Activated gamma-delta T cell (primary cell): ENCODE results near the gene ENOX2.

ENCODE experiments used
- DNase-seq: peaks from one replicate; lab custom pipeline; 2025; lab: John Stamatoyannopoulos, UW

The ENOX2 gene

DNA sequence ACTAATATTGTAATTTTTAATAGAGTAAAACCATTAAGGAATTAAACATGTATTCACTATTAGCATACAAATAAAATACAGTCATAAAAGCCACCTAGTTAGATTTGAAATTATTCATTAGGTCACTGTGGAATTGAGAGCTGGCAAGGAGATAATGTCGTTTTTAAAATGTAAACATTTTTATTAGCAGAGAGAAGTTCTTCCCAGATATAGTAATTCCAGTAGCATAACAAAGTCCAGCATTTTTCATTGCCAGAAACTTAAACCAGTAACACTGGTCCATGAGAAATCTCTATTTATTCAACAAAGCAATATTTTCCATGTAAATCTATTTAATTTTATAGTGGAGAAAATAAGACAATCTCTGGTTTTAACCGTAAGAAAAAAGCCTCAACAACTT lies 17.5 kb downstream of the ENOX2 start:
- DNase-seq: no peak

GRCh38 chrX:130884627-130885026 lies 18.4 kb downstream of the ENOX2 start:
- DNase-seq: no peak

GRCh38 chrX:130879869-130880268 lies 23.1 kb downstream of the ENOX2 start:
- no peak for DNase-seq

DNA sequence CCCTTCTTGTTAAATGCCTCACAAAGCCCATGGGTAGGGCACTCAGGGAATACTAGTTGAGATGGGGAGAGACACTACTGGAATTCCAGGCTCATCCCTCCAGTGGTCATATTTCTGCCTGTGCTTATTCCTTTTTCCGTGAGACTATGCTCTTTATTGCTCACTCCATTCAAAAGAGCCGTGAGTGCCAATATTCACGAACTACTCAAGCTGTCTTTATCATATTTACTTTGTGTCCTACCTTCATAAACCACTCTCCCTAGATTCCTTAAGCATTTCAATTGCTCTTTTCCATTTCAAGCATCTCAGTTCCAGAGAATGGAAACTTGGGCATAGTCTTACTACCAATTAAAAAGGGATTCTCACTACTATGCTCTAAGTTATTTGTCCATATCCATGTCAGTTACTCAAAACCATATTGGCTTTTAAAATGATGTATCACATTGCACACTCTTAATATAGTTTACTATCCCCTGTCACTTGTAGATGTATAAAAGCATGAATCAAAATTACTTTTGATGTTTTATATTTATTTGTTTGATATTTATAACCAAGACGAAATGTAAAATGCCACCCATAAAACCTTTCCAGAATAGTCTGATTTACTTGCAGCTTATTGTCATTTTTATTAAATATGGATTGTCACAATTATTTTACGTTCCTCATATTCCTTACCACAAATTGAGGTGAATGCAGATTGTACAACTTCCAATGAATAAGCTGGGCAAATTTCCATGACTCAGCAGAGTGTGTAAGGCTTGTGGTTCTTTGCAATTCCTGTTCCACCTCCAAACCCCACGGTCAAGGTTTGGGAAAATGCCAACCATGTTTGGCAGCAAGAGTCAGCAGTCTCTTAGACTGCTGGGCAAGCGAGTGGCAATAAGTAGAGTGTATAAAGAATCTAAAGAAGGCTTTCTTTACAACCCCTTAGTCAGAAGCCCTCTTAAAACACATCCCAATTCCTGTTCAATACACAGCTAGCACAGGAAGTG lies 24.4 kb downstream of the ENOX2 start:
- DNase-seq: no peak

- no peak for DNase-seq
These were observed 25.1 kb downstream of the ENOX2 start for GRCh38 chrX:130877892-130878341.

- DNase-seq: no peak
These were observed 26.8 kb downstream of the ENOX2 start for GRCh38 chrX:130876226-130876625.

DNA sequence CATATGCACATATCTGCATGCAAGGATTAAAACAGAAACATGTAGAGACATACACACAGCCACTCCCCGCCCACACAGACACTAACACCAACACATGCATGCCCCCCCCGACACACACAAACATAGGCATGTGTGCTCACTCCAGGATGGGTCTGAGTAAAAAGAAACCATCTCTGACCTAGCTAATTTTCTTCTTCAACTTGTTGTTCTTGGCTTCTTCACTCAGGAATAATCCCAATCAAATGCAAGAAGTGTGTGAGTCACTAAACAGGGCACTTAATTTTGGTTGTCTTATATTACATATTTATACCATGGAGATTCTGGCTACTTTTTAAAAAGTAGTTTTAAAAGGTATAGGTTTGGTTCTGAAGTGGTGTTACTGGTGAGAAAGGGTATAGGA lies 28.3 kb downstream of the ENOX2 start:
- no peak for DNase-seq

GRCh38 chrX:130869239-130869638 lies 33.8 kb downstream of the ENOX2 start:
- no peak for DNase-seq

GRCh38 chrX:130861462-130861861 lies 41.5 kb downstream of the ENOX2 start:
- no peak for DNase-seq

GRCh38 chrX:130857207-130857606 lies 45.8 kb downstream of the ENOX2 start:
- DNase-seq: no peak

GRCh38 chrX:130851569-130851968 lies 51.4 kb downstream of the ENOX2 start:
- no peak for DNase-seq

DNA sequence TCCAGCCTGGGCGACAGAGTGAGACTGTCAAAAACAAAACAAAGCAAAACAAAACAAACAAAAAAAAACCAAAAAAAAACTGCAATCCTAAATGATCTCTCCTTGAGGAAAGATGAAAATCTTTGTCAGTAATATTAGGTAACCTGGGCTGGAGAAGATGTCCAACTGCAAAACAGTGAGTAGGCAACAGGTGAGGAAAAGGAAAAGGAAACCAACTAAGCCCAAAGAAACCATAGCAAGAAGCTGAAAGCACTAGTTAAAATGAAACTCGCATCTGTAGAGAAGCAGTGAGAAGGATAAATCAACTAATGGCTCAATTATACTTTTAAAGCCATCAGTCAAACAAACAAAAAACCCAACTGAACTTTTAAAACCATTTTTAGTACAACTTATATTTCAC lies 54.2 kb downstream of the ENOX2 start:
- DNase-seq: no peak

DNA sequence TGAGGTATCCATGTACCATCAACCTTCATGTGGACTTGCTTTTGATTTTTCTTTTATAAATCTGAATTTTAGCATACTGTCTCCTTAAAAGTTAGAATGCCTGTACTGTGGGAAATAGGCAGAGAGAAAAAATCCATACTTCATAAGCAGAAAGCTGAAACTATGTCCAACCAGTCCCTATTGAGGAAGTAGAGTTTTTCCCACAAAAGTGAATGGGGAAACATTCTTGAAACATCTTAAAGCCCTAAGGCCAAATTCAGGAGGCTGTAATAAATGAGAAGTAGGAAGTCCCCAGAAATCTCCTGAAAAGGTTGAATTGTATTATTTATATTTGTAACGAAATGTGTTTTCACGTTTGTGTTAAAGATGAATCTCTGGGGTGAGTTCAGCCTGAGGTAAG lies 56.3 kb downstream of the ENOX2 start:
- no peak for DNase-seq

DNA sequence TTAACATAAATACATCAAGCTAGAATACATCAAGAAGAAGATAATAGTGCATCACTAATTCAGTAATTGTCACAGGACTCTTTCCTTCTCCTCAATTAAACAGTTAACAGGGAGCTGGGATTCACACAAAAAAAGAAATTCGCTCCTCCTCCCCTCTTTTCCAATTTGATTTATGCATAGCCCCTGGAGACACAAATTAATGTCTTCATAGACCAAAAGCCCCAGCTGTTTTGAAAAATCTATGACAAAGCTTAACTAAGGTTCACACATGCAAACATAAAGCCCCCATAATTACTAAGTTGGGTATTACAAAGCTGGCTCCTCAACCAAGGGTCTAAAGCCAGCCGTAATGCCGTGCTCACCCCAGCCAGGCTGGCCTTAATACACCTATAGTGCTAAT lies 61.2 kb downstream of the ENOX2 start:
- no peak for DNase-seq

DNA sequence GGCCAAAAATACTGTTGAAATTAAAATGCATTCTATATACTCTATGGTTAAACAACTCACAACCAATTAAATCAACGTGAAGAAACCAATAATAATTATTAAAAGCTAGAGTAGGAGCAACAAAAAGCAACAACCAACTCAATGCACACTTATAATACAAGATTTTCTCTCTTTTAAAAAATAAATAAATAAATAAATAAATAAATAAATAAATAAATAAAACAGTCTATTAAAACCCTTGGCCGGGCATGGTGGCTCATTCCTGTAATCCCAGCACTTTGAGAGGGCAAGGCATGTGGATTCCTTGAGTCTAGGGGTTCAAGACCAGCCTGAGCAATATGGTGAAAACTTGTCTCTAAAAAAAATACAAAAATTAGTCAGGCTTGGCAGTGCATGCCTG lies 62.7 kb downstream of the ENOX2 start:
- no peak for DNase-seq

DNA sequence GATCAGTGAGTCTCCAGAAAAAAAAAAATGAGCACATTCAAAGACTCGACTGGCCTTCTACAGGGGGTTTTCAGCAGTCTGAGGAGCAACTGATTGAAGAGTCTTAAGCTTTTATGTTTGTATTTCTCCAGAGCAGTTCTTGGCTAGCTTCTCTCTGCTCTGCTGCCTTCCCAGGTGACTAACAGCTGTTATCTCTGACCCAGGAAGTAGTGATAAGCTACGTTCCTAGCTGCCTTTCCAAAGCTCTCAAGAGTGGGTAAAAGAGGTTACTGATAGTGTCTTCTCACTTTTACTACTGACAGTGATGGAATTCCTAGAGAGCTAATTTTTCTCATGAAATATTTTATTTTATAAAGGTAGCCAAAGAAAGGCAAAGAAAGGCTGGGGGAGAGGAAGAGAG lies 66.6 kb downstream of the ENOX2 start:
- no peak for DNase-seq

DNA sequence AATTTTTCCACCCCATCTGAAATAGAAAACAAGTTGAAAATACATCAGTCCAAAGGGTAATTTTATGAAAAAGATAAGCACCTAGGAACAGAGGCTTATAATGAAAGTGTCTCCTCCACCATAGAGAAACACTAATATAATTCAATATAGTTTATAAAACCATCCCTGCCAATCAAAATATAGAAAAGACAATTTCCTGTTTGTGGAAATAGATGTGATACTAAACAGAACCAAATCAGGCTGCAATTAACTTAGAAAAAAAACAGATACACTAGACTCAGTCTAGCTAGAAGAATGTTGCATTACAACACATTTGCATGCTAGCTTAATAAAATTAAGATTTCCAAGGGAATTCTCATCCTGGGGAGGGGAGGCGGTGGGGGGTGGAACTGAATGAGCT lies 68.2 kb downstream of the ENOX2 start:
- DNase-seq: no peak

GRCh38 chrX:130834149-130834548 lies 68.9 kb downstream of the ENOX2 start:
- no peak for DNase-seq

DNA sequence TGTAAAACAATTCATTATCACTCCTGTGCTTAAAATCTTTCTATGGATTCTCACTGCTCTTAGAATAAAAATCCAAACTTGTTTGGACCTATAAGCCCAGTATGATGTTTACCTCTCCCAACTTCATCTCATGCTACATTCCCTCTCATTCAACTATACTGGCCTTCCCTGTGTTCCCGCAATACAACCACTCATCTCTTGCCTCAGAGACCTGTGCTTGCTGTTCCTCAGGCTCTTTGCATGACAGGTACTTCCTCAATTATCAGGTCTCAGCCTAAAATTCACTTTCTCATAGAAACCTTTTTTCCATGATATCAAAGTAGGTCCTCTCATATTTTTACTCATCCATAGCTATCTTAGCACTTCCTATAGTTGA lies 71.7 kb downstream of the ENOX2 start:
- DNase-seq: no peak

GRCh38 chrX:130830599-130831346 lies 72.2 kb downstream of the ENOX2 start:
- DNase-seq: no peak

GRCh38 chrX:130829526-130830515 lies 73.2 kb downstream of the ENOX2 start:
- DNase-seq: no peak

DNA sequence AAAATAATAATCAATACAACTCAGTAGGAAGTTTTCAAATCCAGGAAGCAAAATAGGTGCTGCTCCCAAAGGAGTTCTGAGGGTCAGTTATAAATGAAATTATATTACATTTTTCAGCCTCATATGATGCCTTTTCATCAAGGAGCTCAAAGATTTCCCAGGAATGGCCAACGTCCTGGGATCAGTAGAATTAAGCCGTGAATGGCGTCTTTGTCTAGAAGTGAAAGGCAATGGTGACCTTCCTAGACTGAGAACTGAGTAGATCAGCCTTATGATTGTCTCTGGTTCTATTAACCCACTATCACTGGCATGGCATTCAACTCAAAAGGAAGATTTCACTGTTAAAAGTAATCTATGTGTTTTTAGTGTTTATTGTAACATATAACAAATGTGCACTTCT lies 74.4 kb downstream of the ENOX2 start:
- DNase-seq: no peak
